PC-3 (cell line): ENCODE results near the gene BEST3. TPM values are rescaled to one million over a fixed set of nuclear protein-coding genes. Genes with fewer than 3 reads are reported as not detected.

Source experiments
- ATAC-seq: fragments of 200-7000 bp; cut with Tn5 transposase; 2 replicates; pipeline ENCODE4 v1.9.1; 2020; ENCODE audit warnings: mild to moderate bottlenecking, moderate library complexity
- BruUV-seq: library from RNA; stranded (reverse); fragments of 400-500 nt; replicated peaks from 2 replicates; lab custom pipeline; 2021; lab: Mats Ljungman, UMichigan
- CTCF ChIA-PET: fragments of 300-600 bp; sonication (Branson Sonifier 250); formaldehyde crosslinking; loops from one replicate; lab custom pipeline; 2022; ENCODE audit warnings: antibody characterized with exemption; lab: Charles Lee
- POLR2A ChIA-PET: fragments of 300-600 bp; sonication (Branson Sonifier 250); formaldehyde crosslinking; loops from one replicate; lab custom pipeline; 2022; ENCODE audit warnings: antibody characterized with exemption; ENCODE audit not compliant: unreplicated experiment; lab: Charles Lee
- DNase-seq: peaks from one replicate; pipeline ENCODE4 v3.0.0-alpha.2; 2015
- H2AFZ ChIP-seq: fragments of 300-600 bp; sonication (generic); 2 replicates; pipeline ENCODE4 v1.6.0; 2016; ENCODE audit warnings: antibody characterized with exemption, low read length
- H3F3A ChIP-seq: fragments of 300-600 bp; sonication (generic); one replicate; pipeline ENCODE4 v1.6.0; 2017; ENCODE audit warnings: antibody characterized with exemption, low read length, control low read depth, mild to moderate bottlenecking; ENCODE audit not compliant: unreplicated experiment
- H3K27ac ChIP-seq: fragments of 300-600 bp; sonication (generic); 2 replicates; pipeline ENCODE4 v1.5.1; 2016; ENCODE audit warnings: mild to moderate bottlenecking, low read length
- H3K27me3 ChIP-seq: fragments of 300-600 bp; sonication (generic); 2 replicates; pipeline ENCODE4 v1.6.1; 2016; ENCODE audit warnings: low read length, mixed read lengths
- H3K36me3 ChIP-seq: fragments of 300-600 bp; sonication (generic); 2 replicates; pipeline ENCODE4 v1.6.1; 2016; ENCODE audit warnings: low read depth, mixed run types, low read length, mixed read lengths
- H3K4me1 ChIP-seq: fragments of 300-600 bp; sonication (generic); 2 replicates; pipeline ENCODE4 v1.5.1; 2016; ENCODE audit warnings: low read length; ENCODE audit not compliant: insufficient read depth
- H3K4me2 ChIP-seq: fragments of 300-600 bp; sonication (generic); 2 replicates; pipeline ENCODE4 v1.6.0; 2016; ENCODE audit warnings: low read length
- H3K4me3 ChIP-seq: fragments of 300-600 bp; sonication (generic); 2 replicates; pipeline ENCODE4 v1.5.1; 2016; ENCODE audit warnings: mild to moderate bottlenecking, low read length, mixed read lengths
- H3K79me2 ChIP-seq: fragments of 300-600 bp; sonication (generic); 2 replicates; pipeline ENCODE4 v1.6.1; 2017; ENCODE audit warnings: low read length, mixed read lengths
- H3K9ac ChIP-seq: fragments of 300-600 bp; sonication (generic); 2 replicates; pipeline ENCODE4 v1.6.0; 2016; ENCODE audit warnings: mild to moderate bottlenecking, low read length
- H3K9me2 ChIP-seq: fragments of 300-600 bp; sonication (generic); replicated peaks from 2 replicates; pipeline ENCODE4 v1.6.1; 2016; ENCODE audit warnings: mixed run types, low read length, mixed read lengths
- H3K9me3 ChIP-seq: fragments of 300-600 bp; sonication (generic); 2 replicates; pipeline ENCODE4 v1.6.1; 2016; ENCODE audit warnings: low read length, mixed read lengths
- H4K20me1 ChIP-seq: fragments of 300-600 bp; sonication (generic); 2 replicates; pipeline ENCODE4 v1.6.1; 2016; ENCODE audit warnings: low read length, mixed read lengths
- CTCF ChIP-seq: fragments of 300-600 bp; sonication (generic); conservative IDR thresholded peaks from 2 replicates; pipeline ENCODE4 v1.5.1; 2017; ENCODE audit warnings: antibody characterized with exemption, low read depth, mild to moderate bottlenecking, low read length
- EZH2 ChIP-seq: fragments of 300-600 bp; sonication (generic); IDR thresholded peaks from one replicate; pipeline ENCODE4 v1.6.1; 2017; ENCODE audit warnings: antibody characterized with exemption, mild to moderate bottlenecking, low read length; ENCODE audit not compliant: unreplicated experiment
- EZH2phosphoT487 ChIP-seq: fragments of 300-600 bp; sonication (generic); IDR thresholded peaks from 2 replicates; pipeline ENCODE4 v1.6.1; 2018; ENCODE audit warnings: mild to moderate bottlenecking, antibody characterized with exemption, low read length, borderline replicate concordance
- intact Hi-C: fragments of 100-400 bp; cut with micrococcal nuclease; formaldehyde crosslinking; loops from 2 replicates; pipeline ENCODE4 v1.9.0; 2023
- total RNA-seq: library from RNA; depleted of rRNA; stranded (reverse); fragments of >200 nt; gene quantifications from 2 replicates; pipeline ENCODE4 v1.2.3, GENCODE V29; 2014

BEST3 gene
- total RNA-seq, 1 experiment from 2014 or later, result 0.55 TPM

DNA sequence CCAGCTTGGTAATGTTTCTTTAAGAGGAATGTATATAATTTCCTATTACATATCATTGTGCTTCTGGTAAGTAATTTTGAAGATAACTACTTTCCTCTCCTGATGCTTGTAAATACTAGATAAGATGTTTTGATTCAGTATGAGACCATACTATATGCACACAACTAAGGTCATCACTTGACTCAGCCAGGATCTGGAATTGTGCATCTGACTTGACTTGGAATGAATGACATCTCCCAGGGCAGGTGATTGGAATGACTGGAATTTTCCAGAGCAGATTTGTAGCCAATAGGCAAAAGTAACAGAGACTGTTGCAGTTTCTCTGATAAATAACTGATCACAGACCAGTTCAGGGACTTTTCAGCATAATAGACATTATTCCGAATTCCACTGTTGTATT lies 11.1 kb downstream of the BEST3 start:
- DNase-seq (peak; percentile 75), ATAC-seq (0 out of 2 replicates have a peak, but pooled peaks have one; percentile 4)
- intact Hi-C loops, result loop anchor here (2.0 kb wide), 1 partner anchor 51 kb away; the partner anchor contains the start of gene RAB3IP
- no peaks in the 10 kb centered on the region for H3K36me3 ChIP-seq
- no peak overlapping the region for H3K9ac ChIP-seq
- no peak overlapping the region for H2AFZ ChIP-seq
- no peak for TF ChIP-seq EZH2phosphoT487
- no peak for TF ChIP-seq EZH2
- no peak for TF ChIP-seq CTCF
- H3K4me2 ChIP-seq, result peak overlapping the region; percentile 68
- BruUV-seq, result no TSS peak
- H3K27me3 ChIP-seq, result no peaks in the 10 kb centered on the region
- peaks cover 9% of the 10 kb centered on the region for H3F3A ChIP-seq
- no peaks in the 10 kb centered on the region for H3K9me3 ChIP-seq
- POLR2A ChIA-PET, result no interaction called here
- H3K27ac ChIP-seq, result peak overlapping the region; percentile 85
- H3K4me3 ChIP-seq, result no peak overlapping the region
- CTCF ChIA-PET, result interaction anchor here (0.6 kb wide), 1 partner anchor 23 kb away, joined by 3 read pairs; no protein-coding TSS in a partner anchor
- H3K9me2 ChIP-seq, result no peaks in the 10 kb centered on the region
- H3K4me1 ChIP-seq, result peaks cover 47% of the 10 kb centered on the region
- H4K20me1 ChIP-seq, result no peaks in the 10 kb centered on the region
- H3K79me2 ChIP-seq, result no peaks in the 10 kb centered on the region

GRCh38 chr12:69687390-69687789 lies 11.7 kb downstream of the BEST3 start:
- Histone ChIP-seq H3K79me2 (no peaks in the 10 kb centered on the region), H3K4me3 (no peak overlapping the region), H3K9me2 (no peaks in the 10 kb centered on the region), H4K20me1 (no peaks in the 10 kb centered on the region), H3K9ac (no peak overlapping the region), H3K9me3 (no peaks in the 10 kb centered on the region), H3K27me3 (no peaks in the 10 kb centered on the region), H2AFZ (no peak overlapping the region), H3K27ac (peak overlapping the region; percentile 85), H3F3A (peaks cover 9% of the 10 kb centered on the region), H3K4me1 (peaks cover 47% of the 10 kb centered on the region), H3K4me2 (peak overlapping the region; percentile 68; the same call in 1 of the 2 replicates), H3K36me3 (no peaks in the 10 kb centered on the region)
- intact Hi-C loops, result no loop called here
- CTCF ChIA-PET, result interaction anchor here (0.6 kb wide), 1 partner anchor 23 kb away, joined by 3 read pairs; no protein-coding TSS in a partner anchor
- ATAC-seq (no peak), DNase-seq (no peak)
- POLR2A ChIA-PET, result no interaction called here
- TF ChIP-seq CTCF (no peak), EZH2 (no peak), EZH2phosphoT487 (no peak)
- BruUV-seq, result no TSS peak

GRCh38 chr12:69686731-69687130 lies 12.4 kb downstream of the BEST3 start:
- H3K4me1 ChIP-seq, result peaks cover 47% of the 10 kb centered on the region
- no peaks in the 10 kb centered on the region for H3K9me3 ChIP-seq
- no peak for DNase-seq
- no peak for TF ChIP-seq EZH2phosphoT487
- no peak for TF ChIP-seq CTCF
- no peak for TF ChIP-seq EZH2
- no peaks in the 10 kb centered on the region for H3K36me3 ChIP-seq
- ATAC-seq, result no peak
- peaks cover 9% of the 10 kb centered on the region for H3F3A ChIP-seq
- no peaks in the 10 kb centered on the region for H4K20me1 ChIP-seq
- CTCF ChIA-PET, result interaction anchor here (0.6 kb wide), 1 partner anchor 13 kb away, joined by 4 read pairs; no protein-coding TSS in a partner anchor
- BruUV-seq, result no TSS peak
- intact Hi-C loops, result no loop called here
- H3K4me3 ChIP-seq, result no peak overlapping the region
- H3K27ac ChIP-seq, result peak overlapping the region; percentile 85
- H3K9me2 ChIP-seq, result no peaks in the 10 kb centered on the region
- no peak overlapping the region for H2AFZ ChIP-seq
- H3K79me2 ChIP-seq, result no peaks in the 10 kb centered on the region
- H3K9ac ChIP-seq, result no peak overlapping the region
- POLR2A ChIA-PET, result interaction anchor here (0.6 kb wide), 1 partner anchor 1999 kb away, joined by 3 read pairs; the partner anchor contains the start of gene TMEM19
- H3K4me2 ChIP-seq, result no peak overlapping the region
- no peaks in the 10 kb centered on the region for H3K27me3 ChIP-seq
